Measurements from ENCODE around the gene PACRG. TPM values are rescaled to one million over a fixed set of nuclear protein-coding genes. Genes with fewer than 3 reads are reported as not detected.

Gene PACRG
- total RNA-seq, 1 donor from 2014 or later: 1.8 TPM

DNA sequence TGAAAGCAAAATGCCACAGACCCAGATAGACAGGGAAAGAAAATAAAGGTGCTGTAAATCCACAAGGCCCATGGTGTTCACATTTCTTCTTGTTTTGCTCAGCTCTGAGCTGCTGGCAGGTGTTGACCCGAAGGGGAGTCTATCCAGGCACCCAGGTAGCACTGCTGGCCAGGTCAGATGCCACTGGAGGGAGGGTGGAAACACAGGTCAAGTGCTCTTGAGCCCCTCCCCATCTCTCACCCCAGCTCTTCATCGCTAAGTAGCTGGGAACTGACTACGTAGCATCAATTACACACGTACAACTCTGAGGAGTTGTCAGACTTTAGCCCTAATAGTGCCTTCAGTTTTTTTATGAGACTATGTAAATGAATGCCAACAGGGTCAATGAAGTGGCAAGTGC, 399.0 kb downstream of the PACRG start:
- no peak for ATAC-seq
- DNase-seq (ENCODE audit: low spot score): no peak

DNA sequence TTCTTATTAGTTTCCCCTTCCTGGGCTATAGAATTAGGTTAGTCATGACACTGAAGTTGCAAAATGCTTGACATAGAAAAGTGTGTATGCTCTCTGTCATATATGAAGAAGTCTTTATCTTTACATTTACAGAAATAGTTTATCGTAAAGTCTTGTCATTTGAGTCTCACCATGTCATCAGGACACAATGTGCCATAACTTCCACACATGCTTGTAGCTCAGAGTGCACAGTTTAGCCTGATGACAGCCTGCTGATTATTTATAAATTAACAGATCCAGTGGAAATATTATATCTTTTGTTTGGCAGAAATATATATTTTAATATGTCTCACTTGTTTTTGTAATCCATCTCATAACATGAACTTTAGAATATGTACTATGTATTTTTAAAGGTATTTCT, 399.8 kb downstream of the PACRG start:
- no peak for DNase-seq (ENCODE audit: low spot score)
- ATAC-seq: no peak

DNA sequence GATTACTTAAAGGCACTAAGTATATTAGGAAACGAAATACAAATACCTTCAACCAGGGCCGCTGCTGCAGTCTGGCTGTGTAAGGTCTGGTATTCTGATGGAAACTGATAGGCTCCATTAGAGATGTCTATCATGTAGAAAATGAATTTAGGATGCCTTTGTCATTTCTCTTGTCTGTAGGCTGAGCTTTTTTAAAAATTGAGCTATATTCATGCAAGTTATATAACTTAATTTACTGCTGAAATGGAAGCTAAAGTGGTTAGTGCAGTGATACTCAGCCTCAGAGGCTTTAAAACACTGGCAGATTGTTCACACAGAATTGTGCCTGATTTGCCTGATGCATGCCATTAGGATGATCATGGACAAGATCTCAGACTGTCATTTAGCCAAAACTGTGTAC, 400.6 kb downstream of the PACRG start:
- ATAC-seq (no peak), DNase-seq (ENCODE audit: low spot score) (no peak)

DNA sequence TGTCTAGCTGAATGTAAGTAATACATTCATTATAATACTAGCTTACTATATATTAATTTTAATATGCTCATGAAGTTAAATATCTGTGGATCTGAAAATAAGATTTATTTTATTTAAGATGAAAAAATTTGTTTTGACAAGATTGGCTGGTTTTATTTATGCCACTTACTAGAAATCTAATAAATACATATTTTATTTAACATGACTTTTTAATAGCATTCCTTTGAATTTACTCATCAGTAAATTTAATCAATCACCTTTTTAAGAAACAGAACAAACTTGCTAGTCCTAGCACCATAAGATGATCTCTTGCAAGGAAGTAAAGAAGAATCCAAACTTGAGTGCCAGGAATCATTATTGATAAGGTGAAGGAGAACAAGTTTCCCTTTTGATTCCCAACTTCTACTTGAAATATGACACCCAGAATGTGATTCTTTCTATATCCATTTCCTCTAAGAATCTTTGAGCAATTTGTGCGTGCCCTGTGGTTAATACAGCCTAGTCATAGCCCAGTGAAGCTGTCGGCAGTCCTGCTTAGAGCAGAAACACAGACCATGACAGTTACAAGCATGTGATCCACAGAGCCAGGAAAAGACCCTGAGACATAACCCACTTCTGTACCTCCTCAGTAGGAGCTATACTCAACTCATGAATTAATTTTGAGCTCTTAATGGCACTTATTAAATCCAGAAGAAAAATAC, 404.4 kb downstream of the PACRG start:
- no peak for ATAC-seq
- DNase-seq (ENCODE audit: low spot score): no peak

DNA sequence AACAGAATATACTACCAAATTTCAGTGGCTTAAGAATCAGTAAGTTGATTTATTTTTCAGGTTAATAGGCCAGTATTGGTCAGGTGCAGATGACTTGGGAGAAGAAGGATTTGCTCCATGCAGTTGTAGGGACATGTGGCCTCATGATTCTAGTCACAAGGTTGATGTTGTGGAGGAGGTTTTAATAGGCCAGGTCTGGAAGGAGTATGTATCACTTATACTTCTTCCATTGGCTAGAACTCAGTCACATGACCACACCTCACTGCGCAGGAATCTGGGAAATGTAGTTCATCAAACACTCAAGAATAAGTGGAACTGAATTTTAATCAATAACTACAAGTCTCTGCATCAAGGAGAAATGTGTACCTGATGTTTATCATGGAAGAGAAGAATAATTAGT, 405.2 kb downstream of the PACRG start:
- ATAC-seq (no peak), DNase-seq (ENCODE audit: low spot score) (no peak)

DNA sequence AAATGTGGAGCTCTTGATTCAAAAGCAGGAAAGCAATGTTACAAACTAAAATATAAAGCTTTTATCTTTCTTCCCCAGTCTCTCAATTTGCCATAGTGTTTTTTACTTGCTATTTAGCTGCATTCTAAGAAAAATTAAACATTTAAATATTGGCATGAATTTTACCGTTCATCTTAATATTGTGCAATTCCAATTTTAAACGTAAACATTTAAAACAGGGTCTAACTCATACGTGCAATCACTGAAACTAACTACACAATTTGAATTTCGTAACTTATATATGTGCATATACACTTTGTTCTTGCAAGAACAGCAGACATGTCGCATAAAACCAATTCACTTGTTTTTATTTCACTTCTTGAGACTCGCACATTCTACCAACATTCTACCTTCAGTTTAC, 405.9 kb downstream of the PACRG start:
- DNase-seq (ENCODE audit: low spot score) (no peak), ATAC-seq (no peak)

DNA sequence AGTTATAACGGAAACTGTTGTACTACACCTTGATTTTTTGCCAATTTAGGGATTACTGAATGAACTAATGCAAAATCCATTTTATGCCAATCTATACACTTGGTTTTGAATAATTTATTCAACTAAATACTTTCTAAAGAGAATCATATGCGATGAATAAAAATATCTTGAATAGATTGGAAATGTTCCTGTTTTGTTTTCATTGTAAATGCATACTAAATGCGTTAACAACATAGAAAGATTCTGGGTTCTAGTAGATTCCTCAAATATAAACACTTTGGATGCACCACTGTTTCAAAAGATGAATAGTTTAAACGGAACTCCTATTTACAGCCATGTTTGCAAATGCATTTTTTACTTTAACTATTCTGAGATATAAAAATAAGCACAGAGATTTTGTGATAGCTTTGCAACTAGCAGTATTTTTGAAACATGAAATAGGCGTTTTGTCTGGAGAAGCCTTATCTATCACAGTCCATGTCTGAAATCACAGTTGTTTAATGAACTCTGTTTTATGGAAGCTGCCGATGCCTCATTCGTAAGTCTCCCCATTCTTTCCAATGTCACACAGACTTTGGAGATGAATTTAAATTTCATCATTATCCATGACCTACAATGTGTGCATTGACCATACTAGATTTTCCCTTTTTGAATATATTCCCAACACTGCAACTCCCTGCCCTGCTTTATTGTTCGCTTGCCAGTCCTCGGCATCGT, 409.1 kb downstream of the PACRG start:
- no peak for ATAC-seq

DNA sequence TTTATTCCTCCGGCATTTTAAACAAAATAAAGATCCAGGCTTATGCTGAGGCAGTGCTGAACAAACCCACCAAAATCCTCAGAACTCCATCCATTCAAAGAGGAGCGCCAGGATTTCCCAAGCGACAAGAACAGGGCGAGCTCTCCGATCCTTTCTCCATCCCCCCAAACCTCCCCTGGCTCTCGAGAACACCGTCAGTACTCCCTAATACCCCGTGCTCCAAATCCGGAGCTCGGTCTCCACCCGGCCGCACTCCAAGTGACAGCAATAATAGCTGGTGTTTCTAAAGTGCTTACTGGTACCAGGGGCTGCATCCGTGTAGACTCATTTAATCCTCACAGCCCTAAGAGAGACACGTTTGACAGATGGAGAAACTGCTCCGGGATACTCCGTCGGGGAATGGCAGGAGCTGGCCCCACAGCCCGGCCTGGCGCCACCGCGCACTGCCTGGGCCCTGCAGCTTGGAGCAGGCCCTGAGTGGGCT, 409.7 kb downstream of the PACRG start:
- ATAC-seq: no peak
- DNase-seq (ENCODE audit: low spot score): no peak

More for the DNA sequence above, 409.1 kb downstream of the PACRG start:
- no peak for DNase-seq (ENCODE audit: low spot score)

DNA sequence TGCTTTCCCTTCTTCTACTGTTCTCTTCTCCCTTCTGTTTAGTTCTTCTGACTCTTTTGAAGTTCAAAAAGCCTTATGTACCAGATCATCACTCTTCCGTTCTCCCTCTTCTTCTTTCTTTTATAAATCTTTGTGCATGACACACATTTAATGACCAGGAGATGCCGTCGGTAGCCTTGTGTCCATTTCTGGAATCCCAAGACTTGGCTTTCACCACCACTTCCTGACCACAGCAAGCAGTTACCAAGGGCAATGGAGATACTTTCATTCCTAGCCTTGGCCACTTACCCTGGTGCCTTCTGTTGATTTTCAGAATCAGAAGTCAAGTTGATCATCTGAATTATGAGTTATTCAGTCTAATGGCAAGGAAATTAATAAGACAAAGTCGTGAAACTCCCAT, 418.3 kb downstream of the PACRG start:
- no peak for ATAC-seq
- no peak for DNase-seq (ENCODE audit: low spot score)

DNA sequence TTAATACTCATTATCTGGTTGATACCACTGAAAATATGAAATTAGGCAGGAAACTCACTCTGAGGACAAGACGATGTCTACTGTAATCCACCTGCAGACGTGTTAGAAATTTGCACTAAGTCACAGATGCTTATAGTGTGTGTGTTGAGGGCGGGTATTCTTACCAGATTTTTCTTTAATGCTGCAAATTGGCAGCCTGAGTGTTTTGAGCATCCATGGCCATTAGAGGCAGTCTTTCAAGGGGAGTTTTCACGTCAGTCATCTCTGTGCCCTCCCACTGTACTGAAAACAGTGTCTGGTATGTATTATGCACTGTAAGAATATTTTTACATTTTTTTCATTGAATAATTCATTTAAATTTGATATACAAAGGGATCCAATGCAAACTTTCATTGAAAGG, 420.2 kb downstream of the PACRG start:
- no peak for DNase-seq (ENCODE audit: low spot score)
- no peak for ATAC-seq

DNA sequence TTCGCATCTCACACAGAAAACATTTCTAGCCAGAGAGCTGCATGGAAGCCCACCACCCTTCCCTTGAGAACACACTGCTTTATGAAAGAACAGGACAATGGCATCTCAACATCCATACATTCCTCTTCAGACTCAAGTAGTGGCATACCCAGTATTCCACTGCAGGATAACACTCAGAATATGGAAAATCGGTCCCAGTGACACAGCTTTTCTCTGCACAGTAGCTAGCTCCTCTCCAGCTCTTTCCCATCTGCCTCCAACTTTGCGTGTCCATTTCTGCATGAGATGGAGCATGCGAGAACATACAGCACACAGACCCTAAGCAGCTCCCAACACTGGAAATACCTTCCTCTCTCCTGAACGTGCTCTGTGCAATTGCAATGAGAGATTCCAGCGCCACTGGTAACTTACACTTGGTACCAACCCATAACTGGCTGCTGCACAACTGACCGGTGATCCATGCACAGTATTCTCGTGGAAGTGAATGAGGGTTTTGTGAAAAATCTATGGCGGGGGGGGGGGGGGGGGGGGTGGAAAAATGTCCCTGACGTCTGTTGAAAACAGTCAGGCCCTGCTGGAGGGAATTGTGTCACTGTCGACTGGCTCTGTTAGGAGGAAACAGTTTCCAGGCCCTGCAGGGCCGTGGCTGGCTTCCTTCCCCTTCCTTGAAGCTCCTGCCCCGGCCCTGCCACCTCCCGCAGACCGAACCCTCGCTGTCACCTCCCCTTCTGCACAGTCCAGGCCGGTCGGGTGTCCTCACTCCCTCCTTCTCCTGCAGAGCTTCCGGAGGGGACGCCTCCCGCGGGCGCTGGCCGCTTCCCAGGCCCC, 420.9 kb downstream of the PACRG start:
- ATAC-seq: no peak
- no peak for DNase-seq (ENCODE audit: low spot score)

DNA sequence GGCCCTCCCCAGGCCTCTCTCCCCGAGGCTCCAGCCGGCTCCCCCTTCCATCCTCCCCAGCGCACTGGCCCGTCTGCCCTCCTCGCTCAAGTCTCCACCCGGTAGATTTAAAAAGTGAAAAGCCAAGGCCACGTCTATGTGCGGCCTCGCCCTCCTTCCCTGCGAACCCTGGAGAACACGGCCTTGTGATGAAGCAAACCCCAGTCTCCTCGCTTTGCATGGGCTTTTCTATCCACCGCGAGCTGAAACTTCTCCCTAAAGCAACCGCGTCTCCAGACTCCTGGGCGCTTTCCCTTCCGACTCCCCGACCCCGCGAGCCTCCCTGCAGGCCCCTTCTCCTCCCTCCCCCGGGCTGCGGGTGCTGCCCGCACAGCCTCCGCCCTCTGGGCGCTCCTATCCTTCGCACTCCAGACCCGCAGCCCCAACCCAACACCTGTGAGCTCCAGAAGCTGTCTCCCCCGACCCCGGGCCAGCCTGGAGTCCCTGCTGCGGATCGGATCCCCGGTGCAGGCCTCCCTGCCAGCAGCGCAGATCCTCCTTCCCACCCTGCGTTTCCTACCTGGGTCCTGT, 421.6 kb downstream of the PACRG start:
- no peak for ATAC-seq
- no peak for DNase-seq (ENCODE audit: low spot score)

DNA sequence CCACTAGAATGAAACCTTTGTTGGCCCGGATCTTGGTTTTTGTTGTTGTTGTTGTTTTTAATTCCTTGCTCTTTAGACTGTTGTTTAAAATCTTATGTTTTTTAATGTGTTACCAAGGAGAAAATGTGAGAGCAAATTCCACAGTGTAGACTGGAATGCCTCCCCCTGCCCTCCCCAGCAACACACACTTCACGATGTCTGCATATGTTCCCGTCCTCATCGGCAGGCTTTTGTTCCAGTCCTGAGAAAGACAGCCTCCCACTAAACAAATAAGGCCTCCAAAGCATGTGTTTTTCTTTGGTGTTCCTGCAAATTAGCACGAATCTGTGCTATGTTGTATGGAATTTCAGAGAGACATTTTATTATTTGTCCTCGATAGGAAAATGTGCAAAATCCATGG, 423.4 kb downstream of the PACRG start:
- no peak for ATAC-seq
- DNase-seq (ENCODE audit: low spot score): no peak

DNA sequence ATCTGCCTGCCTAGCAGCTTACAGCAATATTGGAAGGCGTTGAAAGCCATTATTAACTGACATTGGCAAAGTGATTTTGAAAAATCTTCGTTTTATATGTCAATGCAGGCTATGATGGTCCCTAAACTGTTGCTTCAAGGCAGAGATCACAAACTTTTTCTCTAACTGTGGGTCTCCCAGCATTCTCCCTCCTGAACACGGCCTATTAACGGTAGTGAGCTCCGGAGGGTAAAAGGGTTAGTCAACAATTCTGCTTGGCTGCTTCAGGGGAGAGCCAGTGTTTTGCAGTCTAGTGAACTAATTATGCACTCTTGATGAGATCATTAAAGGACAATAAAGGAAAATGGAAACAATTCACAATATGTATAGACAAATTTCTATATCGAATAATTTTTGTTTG, 424.9 kb downstream of the PACRG start:
- no peak for DNase-seq (ENCODE audit: low spot score)
- ATAC-seq: no peak

DNA sequence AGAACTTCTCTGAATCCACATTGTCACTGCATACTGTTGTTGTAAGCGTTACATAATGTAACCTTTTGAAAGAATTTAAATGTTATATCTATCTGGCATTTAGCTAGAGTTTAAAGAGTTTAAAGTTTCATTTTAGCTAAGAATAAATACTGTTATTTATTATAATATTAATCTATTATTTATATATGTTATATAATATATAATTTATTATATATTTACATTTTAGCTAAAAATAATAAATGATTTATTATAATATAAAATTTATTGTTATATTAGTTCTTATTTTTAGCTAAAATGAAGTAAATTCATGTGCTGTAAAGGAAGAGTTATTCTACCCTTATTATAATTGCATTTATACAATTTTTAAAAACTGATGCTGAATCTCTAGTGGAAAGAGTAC, 431.3 kb downstream of the PACRG start:
- ATAC-seq: no peak
- DNase-seq (ENCODE audit: low spot score): no peak

DNA sequence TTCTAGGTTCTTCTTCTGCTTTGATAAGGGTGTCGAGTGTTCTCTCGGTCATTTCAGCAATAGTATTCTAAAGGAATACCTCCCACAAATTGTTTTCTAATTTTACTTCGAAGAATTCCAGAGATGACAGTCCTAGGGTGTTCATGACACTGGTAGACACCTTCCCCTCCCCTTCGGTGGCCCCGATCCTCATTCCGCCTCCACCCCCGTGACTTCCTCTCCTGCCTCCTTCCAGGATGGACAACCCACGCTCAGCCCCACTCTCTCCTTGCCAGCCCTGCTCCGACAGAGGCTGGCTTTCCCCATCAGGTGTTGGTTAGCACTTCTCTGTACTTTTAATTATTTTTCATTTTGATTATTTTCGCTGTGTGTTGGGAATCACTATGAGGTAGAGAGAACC, 431.9 kb downstream of the PACRG start:
- DNase-seq (ENCODE audit: low spot score): no peak
- ATAC-seq: no peak

DNA sequence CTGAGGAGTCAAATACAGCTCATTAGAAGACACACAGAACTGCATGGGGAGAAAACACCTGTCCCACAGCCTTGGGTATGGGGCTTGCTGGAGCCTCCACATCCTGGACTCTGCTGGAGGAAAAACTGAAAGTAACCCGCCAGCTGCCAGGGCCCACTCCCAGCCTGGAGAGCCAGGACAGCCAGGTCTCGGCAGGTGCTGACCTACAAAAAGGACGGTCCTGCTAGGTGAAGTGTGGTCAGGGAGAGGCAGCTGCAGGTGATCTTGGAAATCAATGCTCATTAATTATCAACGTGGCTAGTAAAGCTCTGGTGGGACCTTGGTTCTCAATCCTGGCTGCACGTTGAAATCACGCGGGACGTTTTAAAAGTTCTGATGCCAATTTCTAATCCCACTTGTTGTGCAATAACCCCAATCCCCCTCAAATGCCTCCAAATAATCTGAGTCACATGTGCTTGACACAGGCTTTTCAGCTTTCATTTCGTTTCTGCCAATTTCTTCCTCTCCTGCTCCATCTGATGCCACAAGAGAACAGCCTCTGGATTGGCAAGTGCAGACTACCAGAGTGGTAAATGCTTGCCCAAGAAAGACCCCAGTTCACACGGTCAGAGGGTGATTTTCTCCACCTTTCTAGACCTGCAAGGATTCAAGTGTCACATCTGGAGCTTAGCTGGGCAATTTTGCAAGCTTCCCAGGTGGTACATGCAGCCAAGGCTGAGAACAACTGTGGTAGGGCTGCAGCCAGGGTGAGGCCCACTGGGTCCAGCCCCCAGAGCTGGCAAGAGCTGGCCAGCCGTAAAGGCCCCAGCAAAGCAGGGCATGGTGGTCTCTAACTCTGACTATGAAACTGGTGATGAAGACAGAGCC, 434.5 kb downstream of the PACRG start:
- peak; percentile 80 for ATAC-seq
- peak; percentile 72 for DNase-seq (ENCODE audit: low spot score)

DNA sequence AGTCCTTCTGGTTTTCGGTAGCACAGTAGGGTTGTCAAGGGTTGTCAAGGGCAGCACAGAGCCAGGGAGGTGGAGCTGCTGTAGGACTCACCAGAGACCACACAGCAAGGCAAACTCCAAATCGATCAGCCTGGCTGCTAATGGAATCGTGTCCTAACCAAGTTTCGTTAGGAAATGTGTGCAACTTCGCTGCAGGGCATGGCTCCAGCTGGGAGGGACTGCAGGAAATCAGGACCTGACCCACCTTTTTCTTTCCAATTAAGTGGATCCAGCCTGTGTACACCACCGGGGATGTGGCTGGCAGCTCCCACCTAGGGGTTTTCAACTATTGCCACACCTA, 435.1 kb downstream of the PACRG start:
- peak; percentile 90 for DNase-seq (ENCODE audit: low spot score)
- peak; percentile 89 for ATAC-seq

DNA sequence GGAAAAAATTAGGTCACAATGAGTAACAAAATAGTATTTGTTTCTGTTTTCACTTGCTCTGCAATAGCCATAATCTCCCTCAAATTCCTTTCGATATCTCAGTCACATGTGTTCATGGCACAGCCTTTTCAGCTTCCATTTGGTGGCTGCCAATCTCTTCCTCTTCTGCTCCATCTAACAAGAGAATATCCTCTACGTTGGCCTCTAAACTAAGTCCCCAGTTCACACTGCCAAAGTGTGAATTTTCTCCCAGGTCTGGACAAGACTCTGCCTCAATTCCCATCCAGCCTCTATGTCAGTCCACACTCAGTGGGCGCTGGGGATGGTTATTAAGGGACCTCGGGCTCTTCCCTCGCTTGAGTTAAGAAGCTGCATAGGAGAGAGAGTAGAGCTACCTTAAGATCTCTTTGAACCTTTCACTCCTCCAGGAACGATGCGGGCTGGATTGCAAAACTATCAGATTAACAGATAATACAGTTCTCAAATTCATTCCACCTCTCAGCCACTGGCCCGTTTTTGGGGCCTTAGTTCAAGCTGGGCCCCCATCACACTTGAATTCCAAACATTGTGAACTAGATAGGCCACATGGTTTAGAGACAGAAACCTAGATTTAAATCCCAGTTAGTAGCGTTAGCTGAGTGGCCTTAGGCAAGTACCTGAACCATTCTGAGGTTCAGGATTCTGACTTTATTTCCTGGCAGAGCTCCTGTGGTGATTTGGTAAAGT, 436.6 kb downstream of the PACRG start:
- ATAC-seq (no peak), DNase-seq (ENCODE audit: low spot score) (no peak)

Measured in left lobe of liver (tissue), 2 donors.